Stimulated activated CD8-positive, alpha-beta memory T cell treated with anti-CD3 and anti-CD28 coated beads, Interleukin-7, amount 100 ng/mL, for 1 hour (primary cell): ENCODE measurements around the gene CASK.
"Not testable (repeated sequence)": the region's sequence is repeated elsewhere in the genome, so short reads cannot be mapped to it uniquely, and the experiment has no call there.

Experiments used
- DNase-seq, 2 donors: peaks; one replicate each; pipeline ENCODE4 v3.0.0-alpha.2; 2020; ENCODE audit warnings: low read depth in 2 of 2

CASK gene

DNA sequence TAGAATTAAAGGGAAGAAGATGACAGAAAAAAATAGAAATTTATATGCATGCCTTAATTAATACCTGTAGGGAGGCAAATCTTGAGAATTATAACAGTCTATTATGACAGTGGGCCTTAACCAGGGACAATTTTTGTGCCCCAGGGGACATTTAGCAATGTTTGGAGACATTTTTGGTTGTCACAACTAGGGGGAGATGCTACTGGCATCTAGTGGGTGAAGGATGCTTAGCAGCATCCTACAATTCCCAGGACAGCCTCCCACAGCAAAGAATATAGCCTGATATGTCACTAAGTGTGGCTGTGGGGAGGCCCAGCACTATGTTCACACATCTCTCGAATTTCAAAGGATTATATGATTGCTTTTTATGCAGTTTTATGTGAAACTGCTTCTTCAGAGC is 188.8 kb downstream of the CASK start:
- DNase-seq = no peak

DNA sequence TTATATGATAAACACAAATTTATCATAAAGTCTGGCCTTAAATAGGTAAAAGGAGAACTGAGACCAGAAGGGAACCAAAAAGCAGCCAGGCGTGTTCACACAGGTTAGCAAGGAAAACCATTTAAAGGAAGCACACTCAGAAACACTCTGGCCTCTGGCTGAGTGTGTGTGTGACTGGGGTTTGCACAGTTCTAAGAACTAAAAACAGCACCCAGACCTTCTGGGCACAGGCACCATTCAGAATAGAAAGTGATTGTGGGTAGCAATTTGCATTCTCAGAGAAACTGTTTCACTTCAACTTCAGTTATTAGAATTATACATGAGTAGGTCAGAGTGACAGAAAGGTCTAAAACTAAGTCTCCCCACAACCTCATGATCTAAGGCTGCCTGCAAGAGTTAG is 189.4 kb downstream of the CASK start:
- no peak for DNase-seq

DNA sequence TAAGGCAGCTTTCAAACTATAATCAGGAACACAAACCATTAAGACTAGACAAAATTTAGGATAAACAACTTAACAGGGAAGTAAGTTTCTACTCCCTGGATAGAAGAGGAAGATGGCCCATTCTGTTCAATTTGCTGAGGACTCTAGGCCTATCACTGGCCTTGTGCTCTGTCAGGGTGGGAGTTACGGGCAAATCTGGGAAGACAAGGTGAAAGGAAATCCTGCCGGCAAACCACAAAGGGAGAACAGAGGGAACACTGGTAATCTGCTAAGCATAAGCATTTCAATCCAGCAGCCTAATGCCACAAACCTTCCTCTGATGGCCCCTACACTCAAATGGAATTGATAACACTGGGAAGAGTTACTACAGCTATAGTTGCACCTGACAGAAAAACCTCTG is 191.1 kb downstream of the CASK start:
- DNase-seq = no peak

DNA sequence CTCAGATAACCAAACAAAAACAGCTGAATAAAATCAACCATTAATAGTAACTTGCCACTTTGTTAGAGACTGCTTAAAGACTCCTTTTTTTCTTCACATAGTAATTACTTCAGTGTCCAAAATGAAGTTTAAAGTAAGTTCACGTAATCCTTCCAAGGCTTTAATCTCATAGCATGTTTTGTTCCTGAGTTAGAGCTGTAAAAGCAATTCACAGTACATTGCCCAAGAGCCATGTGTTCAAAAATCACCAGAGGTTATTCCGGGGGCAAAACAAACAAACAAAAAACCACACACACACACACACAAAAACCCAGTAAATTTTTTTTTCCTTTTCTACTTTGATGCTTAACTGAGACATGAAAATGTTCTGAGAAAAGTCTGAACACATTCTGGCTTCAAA is 193.3 kb downstream of the CASK start:
- DNase-seq = no peak

DNA sequence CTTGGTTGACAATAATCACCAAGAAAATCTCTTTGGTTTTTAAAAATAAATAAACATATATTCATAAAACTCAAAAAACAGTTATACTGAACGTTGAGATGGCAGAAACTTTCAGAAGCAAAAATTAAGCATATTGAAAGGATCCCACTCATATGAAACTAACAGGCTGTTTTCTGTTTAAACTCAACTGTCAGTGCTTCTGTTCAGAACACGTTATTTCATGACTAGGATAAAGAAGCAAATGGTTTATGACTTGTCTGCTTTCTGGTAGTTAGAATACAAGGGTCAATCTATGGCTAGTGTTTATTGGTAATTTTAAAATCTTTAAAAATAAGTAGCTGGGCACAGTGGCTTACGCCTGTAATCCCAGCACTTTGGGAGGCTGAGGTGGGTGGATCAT is 195.2 kb downstream of the CASK start:
- DNase-seq = no peak

DNA sequence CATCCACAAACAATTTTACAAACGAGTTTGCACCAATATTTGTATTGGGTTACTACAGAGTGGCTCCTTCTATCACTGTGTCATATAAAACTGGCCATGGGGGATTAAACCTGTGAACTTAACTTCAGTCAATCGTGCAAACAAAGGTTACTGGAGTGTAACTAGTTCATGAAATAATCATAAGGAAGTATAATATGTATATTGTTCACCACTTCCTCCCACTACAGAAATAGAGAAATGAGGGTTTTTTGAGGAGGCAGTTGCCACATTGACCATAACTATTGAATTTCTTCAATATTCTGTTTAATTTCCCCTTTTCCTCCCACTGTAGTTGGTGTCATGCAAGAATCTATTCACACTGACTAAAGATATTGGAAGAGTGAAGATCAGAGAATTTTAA is 199.5 kb downstream of the CASK start, which contains the start of gene GPR82:
TSS of gene GPR82 (plus strand) at position 356 of the 400 bp plus-strand sequence. CDS start 2,846 bp downstream, outside the sequence.
- DNase-seq = no peak

DNA sequence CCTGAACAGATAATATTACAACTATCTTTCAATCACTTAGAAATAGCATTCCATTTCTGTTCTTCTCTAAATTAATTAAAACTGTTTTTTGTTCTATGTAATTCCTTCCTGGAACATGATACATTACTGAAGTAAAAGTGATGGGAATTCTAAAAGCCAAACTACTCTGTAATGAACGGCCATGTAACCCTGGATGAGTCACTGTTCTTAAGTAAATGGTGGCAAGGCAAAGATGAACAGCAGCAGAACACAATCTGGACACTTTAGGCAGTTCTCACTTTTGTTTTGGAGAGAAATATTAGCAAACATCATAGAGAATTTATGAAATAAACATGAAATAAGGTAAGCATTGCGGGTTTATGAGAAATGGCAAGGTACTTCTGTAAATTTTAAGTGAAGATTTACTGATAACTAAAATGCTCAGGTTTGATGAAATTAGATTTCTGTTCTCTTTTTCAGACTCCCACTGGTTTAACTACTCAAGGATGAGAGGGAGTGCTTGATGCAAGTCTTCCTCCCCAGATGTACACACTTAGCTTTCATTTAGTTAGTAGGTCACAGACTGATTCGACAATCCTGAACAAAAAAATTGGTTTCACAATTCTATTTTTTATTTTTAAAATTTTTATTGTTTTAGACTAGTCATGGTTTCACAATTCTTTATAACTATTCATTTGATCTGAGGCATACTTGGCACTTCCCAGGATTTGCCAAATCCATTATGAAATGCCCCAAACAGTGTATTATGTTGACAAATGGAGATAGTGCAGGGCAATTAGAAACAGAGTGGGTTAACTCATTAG is 200.3 kb downstream of the CASK start:
- DNase-seq = no peak

DNA sequence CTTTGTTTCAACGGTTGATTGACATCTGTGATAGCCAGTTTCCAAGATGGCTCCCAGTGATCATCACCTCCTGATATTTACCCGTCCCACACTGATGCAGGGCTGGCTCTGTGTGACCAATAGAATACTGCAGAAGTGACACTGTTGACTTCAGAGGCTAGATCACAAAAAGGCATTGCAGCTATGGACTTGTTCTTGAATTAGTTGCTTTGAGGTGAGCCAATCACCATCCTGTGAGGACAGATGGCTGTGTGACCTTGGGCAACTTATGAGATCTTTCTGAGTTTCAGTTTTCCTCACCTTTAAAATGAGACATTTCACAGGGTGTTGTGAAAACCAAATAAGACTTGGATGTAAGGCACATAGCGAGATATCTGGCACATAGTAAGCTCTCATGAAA is 201.1 kb downstream of the CASK start:
- DNase-seq = no peak

DNA sequence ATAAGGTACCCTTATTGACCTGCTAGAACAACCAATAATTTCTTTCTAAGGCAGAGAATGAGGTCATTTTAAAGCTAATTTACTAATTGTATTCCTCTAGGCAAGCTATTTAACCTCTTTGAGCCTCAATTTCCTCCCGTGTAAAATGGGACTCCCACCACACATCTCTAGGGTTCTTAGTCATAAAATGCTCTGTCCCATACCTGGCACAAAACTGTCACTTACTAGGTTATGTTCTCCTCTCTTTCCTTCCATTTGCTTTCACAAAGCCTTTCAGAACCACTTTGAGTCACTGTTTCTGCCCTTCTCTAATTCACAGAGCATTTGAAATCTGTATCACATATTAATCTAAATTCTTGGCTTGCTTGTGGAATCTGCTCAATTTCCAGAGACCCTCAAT is 201.8 kb downstream of the CASK start:
- no peak for DNase-seq

DNA sequence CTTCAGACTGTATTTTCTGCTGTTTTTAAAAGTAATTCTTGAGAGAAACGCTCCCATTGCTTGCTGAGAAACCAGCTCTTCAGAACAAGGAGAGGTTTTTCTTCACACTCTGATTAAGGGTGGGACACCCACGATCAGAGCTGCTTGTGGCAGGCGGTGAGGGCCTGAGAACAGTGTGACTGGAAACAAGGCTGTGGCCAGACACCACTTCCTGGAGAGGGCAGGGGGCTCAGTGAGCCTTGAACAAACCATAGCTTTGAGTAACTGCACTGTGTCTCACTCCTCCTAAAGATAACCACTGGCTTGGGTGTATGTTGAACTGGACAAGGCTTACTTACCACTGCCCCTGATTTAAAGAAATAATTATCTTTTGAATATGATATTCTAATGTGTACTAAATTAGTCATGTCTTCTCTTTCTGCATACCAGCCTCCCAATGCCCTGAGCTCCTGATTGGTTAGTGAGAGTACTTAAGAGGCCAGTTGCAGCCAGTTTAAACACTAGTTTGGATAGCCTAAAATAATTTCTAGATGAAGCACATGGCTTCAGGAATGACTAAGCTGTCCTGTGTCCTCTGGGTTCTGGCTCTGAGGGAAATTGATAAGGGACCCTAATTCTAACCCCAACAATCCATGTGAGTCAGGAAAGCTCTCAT is 203.1 kb downstream of the CASK start:
- peak in 1 of 2 donors; percentile 36 for DNase-seq

DNA sequence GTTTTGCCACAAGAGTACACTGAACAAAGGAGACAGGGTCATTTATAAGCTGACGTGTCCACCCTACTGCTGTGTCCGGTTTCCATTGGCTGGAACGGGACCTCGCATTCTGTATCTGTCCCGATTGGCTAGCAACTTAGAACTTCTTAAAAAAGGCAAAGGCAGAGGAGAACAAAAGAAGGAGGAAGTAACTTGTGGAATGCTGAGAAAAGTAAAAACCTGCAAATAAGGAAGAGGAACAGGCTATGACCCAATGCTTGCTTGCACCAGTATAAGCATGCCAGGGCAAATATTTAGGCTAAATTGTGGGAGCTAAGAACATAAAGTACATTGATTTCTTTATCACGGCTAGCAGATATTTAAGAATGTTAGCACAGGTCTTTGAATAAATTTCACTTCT is 203.7 kb downstream of the CASK start:
- not testable (repeated sequence) for DNase-seq

DNA sequence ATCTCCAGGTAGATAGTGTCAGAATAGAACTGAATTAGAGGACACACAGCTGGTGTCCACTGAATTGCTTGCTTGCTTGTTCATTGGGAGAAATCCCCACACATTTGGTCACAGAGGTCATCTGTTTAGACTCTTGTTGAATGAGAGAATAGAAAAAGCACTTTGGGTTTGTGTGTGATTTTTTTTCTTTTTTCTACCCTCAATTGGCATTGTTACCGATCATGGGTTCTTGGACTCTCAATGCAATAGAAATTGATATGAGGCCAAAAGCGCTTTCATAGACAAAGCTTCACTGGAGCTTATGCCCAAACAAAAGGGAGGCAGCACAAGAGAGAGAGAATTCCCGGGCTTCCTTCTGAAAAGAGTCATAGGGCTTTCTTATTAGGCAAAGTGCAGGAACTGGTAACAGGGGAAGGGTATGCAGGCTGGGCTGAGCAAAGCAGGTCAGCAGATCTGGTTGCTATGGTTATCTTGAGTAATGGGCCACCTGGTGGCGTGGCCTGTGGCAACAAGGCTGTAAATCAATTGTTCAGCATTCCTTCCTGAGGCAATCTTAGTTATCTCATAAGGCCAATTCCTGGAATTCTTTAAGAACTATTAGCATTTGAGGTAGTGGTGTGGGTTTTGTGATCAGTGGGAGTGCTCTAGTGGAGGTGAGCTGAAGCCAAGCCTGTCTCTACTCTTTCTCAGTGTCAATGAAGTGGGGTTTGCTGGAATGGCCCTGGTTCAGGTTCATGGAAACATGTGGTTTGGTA is 204.7 kb downstream of the CASK start:
- DNase-seq = no peak

DNA sequence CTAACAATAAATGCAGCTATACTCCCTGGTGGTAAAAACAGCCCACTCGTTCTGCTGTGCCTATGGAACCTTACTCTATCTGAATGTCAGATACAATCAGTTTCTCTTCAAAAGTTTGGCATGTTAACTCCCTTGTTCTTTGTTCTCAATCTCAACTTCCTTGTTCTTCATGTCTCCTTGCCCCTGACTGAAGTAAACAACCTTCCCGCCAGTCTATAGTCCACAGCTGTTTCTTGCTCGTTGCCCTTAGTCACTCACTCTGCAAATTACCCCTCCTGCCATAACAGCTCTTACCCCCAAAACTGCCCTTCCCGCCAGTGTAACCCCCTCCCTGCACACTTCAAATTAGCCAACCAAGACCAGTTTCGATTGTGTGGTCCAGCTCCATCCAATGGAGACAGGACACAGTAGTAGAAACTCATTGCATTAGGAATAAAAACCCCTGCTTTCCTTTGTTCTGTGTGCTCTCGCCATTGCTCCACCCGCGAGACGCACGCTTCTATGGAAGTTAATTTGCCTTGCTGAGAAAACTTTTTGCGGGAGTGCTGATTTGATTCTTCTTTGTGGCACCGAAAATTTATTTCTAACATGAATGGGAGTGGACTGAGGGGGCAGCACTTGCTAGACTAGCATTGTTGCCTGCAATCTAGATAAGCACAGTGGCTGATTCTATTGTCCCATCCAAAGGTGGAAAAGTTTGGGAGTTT is 206.4 kb downstream of the CASK start:
- no peak for DNase-seq

DNA sequence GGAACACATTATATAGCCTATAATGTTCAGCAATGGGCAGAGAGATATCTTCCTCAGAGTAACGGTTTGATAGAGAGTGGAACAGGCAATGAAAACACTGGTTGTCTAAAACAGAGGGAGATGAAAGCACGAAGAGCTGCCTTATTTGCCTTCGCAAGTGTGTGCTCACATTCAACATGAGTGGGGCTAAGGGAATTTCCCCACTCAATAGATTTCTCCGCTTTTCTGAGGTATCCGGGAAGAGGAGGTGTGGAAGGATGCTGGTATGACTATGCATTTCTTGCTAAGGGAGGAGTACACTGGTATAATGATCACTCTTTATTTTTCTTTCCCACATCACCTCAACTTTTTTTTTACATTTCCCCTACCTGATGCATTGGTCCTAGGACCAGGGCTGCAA is 207.1 kb downstream of the CASK start:
- no peak for DNase-seq

DNA sequence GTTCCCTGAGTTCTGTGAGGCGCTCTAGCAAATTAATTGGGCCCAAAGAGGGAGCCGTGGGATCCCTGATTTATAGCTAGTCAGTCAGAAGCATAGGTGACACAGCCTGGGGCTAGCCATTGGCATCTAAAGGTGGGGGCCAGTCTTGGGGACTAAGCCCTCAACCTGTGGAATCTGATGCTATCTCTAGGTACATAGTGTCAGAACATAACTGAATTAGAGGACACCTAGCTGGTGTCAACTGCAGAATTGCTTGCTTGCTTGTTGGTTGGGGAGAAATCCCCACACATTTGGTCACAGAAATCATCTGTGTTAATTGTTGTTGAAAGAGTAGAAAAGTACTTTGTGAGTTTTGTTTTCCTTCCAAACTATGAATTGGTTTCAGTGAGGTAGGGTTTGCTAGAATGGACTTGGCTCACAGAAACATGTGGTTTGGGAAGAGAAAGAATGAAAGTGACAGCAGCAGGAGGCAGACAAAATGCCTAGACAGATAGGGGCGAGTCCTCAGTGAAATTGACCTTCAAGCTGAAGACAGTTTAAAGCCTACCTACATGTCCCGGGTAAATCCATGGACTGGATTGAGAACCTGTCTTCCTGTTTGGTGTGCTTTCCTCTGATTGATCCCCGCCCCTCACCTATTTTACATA is 212.2 kb downstream of the CASK start:
- DNase-seq = no peak

DNA sequence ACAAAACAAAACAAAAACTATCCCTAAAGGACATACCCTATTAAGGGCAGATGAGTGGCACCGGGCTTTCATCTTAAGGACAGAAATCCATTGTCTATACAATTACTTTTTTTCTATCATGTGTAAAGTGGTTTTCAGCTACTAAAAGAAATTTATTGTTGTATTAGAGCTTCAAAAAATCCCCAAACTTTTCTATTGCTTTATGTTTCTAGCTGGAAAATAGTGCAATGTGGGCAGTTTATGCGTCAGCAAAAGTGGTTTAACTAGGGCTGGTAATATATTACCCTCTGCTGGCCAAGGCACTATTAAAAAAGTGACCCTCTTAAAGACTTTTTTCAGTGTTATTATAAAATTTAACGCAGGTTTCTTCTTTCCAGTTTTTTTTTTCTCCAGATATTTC is 214.9 kb downstream of the CASK start:
- no peak for DNase-seq

DNA sequence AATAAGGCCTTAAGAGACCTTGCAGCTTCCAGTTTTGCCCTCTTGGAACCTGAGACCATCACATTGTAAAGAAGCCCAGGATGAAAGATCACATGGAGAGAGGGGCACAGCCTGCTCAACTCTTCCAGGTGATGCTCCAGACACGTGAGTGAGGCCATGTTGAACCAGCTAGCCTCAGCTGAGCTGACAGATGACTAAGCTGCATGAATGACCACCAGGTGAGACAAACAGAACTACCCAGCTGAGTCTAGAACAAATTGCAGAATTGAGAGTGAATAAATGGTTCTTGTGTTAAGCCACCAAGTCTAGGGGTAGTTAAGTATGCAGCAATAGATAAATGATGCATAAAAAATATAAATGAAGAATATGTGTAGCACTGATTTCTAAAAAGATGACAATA is 216.1 kb downstream of the CASK start:
- DNase-seq = no peak

DNA sequence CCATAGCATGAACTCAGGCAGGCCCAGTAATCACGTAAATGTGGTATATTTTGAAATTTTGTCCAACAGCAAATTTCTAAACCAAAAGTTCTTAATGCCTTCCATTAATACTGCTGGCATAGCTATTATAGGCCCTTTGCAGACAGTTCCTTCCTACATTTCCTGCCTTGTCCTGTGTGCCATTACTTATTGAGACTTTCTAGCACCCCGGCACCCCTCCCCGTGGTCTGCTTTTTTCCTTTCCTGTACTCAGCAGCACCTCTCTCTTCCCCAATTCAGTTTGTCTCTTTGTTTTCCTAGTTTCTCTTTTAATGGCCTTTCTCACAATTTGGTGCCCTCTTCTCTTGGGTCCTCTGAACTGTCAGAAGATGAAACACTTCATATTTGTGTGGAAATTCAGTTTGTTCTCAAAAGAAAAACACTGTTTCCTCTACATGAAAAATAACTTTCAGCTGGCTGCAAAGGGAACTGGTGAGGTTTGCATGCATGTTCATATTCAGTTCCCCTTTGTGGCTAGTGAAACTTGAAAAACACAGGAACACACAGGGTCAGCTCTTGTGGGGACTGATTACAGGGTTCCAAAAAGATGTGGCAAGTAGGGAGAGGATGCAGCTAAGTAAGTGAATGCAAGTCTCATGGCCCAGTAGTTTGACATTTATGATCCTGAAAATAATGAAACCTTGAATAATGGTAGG is 217.5 kb downstream of the CASK start:
- DNase-seq = no peak

DNA sequence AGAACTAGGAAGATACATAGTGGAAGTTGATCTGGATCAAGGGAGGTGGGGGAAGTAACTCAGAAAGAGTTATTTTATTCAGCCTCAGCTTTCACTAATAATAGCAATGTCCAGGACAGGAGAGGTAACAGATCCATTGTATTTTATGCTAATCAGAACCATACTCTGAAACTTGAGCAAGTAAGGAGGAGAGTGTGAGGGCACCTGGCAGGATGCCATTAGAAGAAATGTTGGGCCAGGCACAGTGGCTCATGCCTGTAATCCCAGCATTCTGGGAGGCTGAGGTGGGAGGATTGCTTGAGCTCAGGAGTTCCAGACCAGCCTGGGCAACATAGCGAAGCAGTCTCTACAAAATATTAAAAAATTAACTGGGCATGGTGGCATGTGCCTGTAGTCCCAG is 218.3 kb downstream of the CASK start:
- no peak for DNase-seq

DNA sequence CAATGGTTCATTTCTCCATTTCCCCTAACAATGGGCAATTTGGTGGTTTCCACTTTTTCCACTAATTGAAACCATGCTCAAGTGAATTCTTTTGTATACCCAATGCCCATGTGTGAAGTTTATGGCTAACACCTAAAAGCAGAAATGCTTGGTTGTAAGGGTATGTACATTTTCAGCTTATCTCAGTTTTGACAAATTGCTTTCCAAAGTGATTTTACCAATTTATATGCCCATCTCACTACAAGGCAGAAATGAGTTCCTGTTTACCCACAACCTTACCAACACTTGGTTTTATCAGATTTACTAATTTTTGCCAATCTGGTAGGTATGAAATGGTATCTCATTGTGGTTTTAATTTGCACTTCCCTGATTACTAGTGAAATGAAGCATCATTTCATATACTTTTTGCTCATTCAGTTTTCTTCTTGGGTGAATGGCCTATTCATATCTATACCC is 219.8 kb downstream of the CASK start:
- no peak for DNase-seq

DNA sequence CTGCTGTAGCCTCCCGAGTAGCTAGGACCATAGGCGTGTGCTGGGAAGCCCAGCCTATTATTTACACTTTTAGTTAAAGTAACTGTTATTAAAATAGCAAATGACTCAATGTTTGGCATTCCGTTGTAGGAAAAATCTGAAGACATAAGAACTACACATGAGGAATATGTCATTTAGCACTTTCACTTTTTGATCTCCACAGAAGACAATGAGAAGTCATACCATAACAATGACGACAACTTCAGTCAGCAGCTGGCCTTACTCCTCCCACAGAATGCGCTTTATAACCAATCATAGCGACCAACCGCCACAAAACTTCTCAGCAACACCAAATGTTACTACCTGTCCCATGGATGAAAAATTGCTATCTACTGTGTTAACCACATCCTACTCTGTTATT is 227.9 kb downstream of the CASK start:
- DNase-seq = no peak
